ENCODE data around the gene CRYBB2. TPM values are rescaled to one million over a fixed set of nuclear protein-coding genes. Genes with fewer than 3 reads are reported as not detected.
A peak's percentile ranks its signal among the peaks of the same experiment; 100 is the strongest.

Gene CRYBB2
- total and polyA plus RNA-seq, 4 donors, result 0.08 to 0.10 TPM; not detected in 2

DNA sequence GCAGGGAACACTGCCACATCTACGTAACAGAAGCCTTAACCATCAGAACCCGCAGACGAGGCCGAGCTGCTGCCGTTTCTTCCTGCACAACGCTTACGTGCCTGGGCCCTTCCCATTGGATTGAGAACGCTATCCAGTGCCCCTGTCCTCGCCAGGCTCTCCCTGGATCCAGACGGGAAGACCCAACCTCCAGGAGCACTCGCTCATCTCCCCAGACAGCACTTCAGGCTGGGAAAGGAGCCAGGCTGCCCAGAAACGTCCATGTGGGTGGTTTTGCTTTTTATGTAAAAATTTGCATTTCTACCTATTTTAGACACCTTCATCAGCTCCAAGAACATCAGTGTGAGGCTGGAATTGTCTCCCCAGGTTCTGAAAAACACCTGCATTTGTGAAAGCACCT, 27.0 kb upstream of the CRYBB2 start:
- Histone ChIP-seq H3K36me3 (ENCODE audit: control insufficient read depth in 4 of 4, insufficient read depth in 3 of 4, low read depth in 1 of 4, low read length in 3 of 4) (peaks cover 14 to 73% (median 45%) of the 10 kb centered on the region in 4 donors), H3K9ac (ENCODE audit: low read depth in 1 of 2, low read length in 2 of 2) (no peak overlapping the region), H3K4me3 (ENCODE audit: low read depth in 1 of 3, low read length in 3 of 3) (no peak overlapping the region), H3K9me3 (ENCODE audit: control insufficient read depth in 4 of 4, low read length in 3 of 4) (no peaks in the 10 kb centered on the region), H3K27ac (ENCODE audit: low read depth in 1 of 2, low read length in 2 of 2) (no peak overlapping the region), H3K27me3 (ENCODE audit: control insufficient read depth in 4 of 4, insufficient read depth in 4 of 4, low read length in 3 of 4) (no peaks in the 10 kb centered on the region), H3K4me1 (ENCODE audit: control insufficient read depth in 4 of 4, insufficient read depth in 4 of 4, low read length in 3 of 4) (no peaks in the 10 kb centered on the region)
- WGBS, result 88% methylated on average over 12 of the region's 12 CpGs
- no peak for TF ChIP-seq HNF4A (conservative IDR thresholded peaks at IDR 0.05)
- TF ChIP-seq, protein P1, sequence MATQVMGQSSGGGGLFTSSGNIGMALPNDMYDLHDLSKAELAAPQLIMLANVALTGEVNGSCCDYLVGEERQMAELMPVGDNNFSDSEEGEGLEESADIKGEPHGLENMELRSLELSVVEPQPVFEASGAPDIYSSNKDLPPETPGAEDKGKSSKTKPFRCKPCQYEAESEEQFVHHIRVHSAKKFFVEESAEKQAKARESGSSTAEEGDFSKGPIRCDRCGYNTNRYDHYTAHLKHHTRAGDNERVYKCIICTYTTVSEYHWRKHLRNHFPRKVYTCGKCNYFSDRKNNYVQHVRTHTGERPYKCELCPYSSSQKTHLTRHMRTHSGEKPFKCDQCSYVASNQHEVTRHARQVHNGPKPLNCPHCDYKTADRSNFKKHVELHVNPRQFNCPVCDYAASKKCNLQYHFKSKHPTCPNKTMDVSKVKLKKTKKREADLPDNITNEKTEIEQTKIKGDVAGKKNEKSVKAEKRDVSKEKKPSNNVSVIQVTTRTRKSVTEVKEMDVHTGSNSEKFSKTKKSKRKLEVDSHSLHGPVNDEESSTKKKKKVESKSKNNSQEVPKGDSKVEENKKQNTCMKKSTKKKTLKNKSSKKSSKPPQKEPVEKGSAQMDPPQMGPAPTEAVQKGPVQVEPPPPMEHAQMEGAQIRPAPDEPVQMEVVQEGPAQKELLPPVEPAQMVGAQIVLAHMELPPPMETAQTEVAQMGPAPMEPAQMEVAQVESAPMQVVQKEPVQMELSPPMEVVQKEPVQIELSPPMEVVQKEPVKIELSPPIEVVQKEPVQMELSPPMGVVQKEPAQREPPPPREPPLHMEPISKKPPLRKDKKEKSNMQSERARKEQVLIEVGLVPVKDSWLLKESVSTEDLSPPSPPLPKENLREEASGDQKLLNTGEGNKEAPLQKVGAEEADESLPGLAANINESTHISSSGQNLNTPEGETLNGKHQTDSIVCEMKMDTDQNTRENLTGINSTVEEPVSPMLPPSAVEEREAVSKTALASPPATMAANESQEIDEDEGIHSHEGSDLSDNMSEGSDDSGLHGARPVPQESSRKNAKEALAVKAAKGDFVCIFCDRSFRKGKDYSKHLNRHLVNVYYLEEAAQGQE (IDR thresholded peaks at IDR 0.05), result no peak
- TF ChIP-seq RXRA (IDR thresholded peaks at IDR 0.05), result no peak
- TF ChIP-seq FOXA2 (IDR thresholded peaks at IDR 0.05), result no peak
- no peak for TF ChIP-seq YY1 (IDR thresholded peaks at IDR 0.05)
- TF ChIP-seq JUND (IDR thresholded peaks at IDR 0.05), result no peak
- DNase-seq (ENCODE audit: low spot score), result no peak

DNA sequence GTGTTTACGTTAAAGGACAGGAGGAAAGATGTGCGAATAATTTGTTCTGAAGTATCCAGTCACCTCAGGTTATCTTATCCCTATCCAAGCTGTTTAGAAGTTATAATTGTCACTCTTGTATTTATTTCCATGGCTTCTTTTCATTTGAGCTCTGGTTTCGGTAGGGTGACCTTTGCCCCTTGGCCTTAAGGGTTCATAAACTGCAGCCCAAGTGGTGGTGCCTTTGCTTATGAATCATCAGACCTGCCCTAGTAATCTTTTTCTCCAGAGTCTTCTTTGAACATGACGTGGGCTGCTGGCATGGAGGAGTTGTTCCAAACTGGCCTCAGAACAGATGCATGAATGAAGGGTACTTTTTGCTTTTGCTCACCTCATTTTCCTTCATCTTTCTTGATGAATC, 26.3 kb upstream of the CRYBB2 start:
- no peak overlapping the region for H3K4me3 ChIP-seq (ENCODE audit: low read depth in 1 of 3, low read length in 3 of 3)
- TF ChIP-seq RXRA (IDR thresholded peaks at IDR 0.05), result peak in 1 of 2 donors; percentile 19
- TF ChIP-seq HNF4G (IDR thresholded peaks at IDR 0.05), result no peak
- TF ChIP-seq HNF4A (conservative IDR thresholded peaks at IDR 0.05), result peak; percentile 25 to 39
- no peaks in the 10 kb centered on the region for H3K27me3 ChIP-seq (ENCODE audit: control insufficient read depth in 4 of 4, insufficient read depth in 4 of 4, low read length in 3 of 4)
- DNase-seq (ENCODE audit: low spot score), result no peak
- H3K9me3 ChIP-seq (ENCODE audit: control insufficient read depth in 4 of 4, low read length in 3 of 4), result no peaks in the 10 kb centered on the region
- H3K9ac ChIP-seq (ENCODE audit: low read depth in 1 of 2, low read length in 2 of 2), result no peak overlapping the region
- no peak overlapping the region for H3K27ac ChIP-seq (ENCODE audit: low read depth in 1 of 2, low read length in 2 of 2)
- peaks cover 14 to 74% (median 49%) of the 10 kb centered on the region in 4 donors for H3K36me3 ChIP-seq (ENCODE audit: control insufficient read depth in 4 of 4, insufficient read depth in 3 of 4, low read depth in 1 of 4, low read length in 3 of 4)
- H3K4me1 ChIP-seq (ENCODE audit: control insufficient read depth in 4 of 4, insufficient read depth in 4 of 4, low read length in 3 of 4), result no peaks in the 10 kb centered on the region
- 76% methylated on average over 4 of the region's 4 CpGs for WGBS

DNA sequence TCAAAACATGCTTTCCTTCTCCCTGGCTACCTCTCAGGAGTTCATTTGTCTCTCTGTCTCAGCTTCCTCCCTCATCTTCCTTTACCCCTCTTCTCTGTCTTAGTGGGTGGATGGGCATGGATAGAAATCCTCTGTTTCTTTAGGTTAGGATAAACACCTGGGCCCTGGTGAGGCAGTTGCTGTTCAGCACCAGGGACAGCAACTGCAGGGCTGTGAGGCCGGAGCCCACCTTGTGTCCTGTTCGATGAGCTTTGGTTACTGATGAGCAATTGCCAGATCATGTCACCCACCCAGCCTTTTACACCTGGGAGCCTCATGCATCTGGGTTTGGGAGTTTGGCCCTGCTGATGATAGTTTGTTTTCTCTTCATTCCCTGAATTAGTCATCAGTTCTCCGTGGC, 25.9 kb upstream of the CRYBB2 start:
- Histone ChIP-seq H3K4me1 (ENCODE audit: control insufficient read depth in 4 of 4, insufficient read depth in 4 of 4, low read length in 3 of 4) (no peaks in the 10 kb centered on the region), H3K4me3 (ENCODE audit: low read depth in 1 of 3, low read length in 3 of 3) (no peak overlapping the region), H3K9ac (ENCODE audit: low read depth in 1 of 2, low read length in 2 of 2) (no peak overlapping the region), H3K27me3 (ENCODE audit: control insufficient read depth in 4 of 4, insufficient read depth in 4 of 4, low read length in 3 of 4) (no peaks in the 10 kb centered on the region), H3K9me3 (ENCODE audit: control insufficient read depth in 4 of 4, low read length in 3 of 4) (no peaks in the 10 kb centered on the region), H3K27ac (ENCODE audit: low read depth in 1 of 2, low read length in 2 of 2) (no peak overlapping the region), H3K36me3 (ENCODE audit: control insufficient read depth in 4 of 4, insufficient read depth in 3 of 4, low read depth in 1 of 4, low read length in 3 of 4) (peaks cover 12 to 75% (median 50%) of the 10 kb centered on the region in 4 donors)
- 85% methylated on average over 3 of the region's 3 CpGs for WGBS
- no peak for DNase-seq (ENCODE audit: low spot score)
- TF ChIP-seq FOXA2 (IDR thresholded peaks at IDR 0.05), result no peak
- TF ChIP-seq, protein P1 (IDR thresholded peaks at IDR 0.05), result peak; percentile 98

Data from liver (tissue), 9 donors.